Naive thymus-derived CD4-positive, alpha-beta T cell (primary cell): Measurements from ENCODE around the gene LDHB. TPM values are rescaled to one million over a fixed set of nuclear protein-coding genes. Genes with fewer than 3 reads are reported as not detected.

ENCODE experiments used
- ATAC-seq: fragments of 150-1000 bp; cut with Tn5 transposase; 2 replicates; pipeline ENCODE4 v1.10.0; 2021; ENCODE audit warnings: mild to moderate bottlenecking, moderate library complexity
- CTCF ChIA-PET: fragments of 350-600 bp; sonication (Branson Sonifier 250); formaldehyde crosslinking; loops from one replicate; lab custom pipeline; 2021; ENCODE audit warnings: antibody characterized with exemption; lab: Charles Lee
- POLR2A ChIA-PET: fragments of 350-600 bp; sonication (Branson Sonifier 250); formaldehyde crosslinking; loops from one replicate; lab custom pipeline; 2021; ENCODE audit warnings: antibody characterized with exemption, inconsistent platforms; lab: Charles Lee
- DNase-seq, 9 donors: peaks; one replicate each; pipeline versions ENCODE4 v3.0.0 to v3.0.0-alpha.2; 2020 to 2022; ENCODE audit warnings: mixed read lengths in 1 of 9
- H3K27ac ChIP-seq: one replicate; pipeline ENCODE4 v1.7.0; 2013; ENCODE audit warnings: mild to moderate bottlenecking, low read depth, low read length, moderate library complexity
- H3K27me3 ChIP-seq, 2 donors: one replicate each; pipeline ENCODE4 v1.7.0; 2013; ENCODE audit warnings: low read length in 2 of 2, mild to moderate bottlenecking in 2 of 2, moderate library complexity in 2 of 2; ENCODE audit not compliant: control insufficient read depth in 2 of 2, insufficient read depth in 2 of 2
- H3K36me3 ChIP-seq, 3 experiments: 1 replicate in 2 of 3; 2 replicates in 1 of 3; pipeline ENCODE4 v1.7.0; 2013; ENCODE audit warnings: low read length in 3 of 3, mild to moderate bottlenecking in 3 of 3, moderate library complexity in 1 of 3; ENCODE audit not compliant: insufficient read depth in 3 of 3, control insufficient read depth in 2 of 3
- H3K4me1 ChIP-seq, 2 donors: one replicate each; pipeline ENCODE4 v1.7.0; 2013; ENCODE audit warnings: low read length in 2 of 2, mild to moderate bottlenecking in 2 of 2, moderate library complexity in 1 of 2; ENCODE audit not compliant: control insufficient read depth in 2 of 2, insufficient read depth in 2 of 2
- H3K4me3 ChIP-seq: 2 replicates; pipeline ENCODE4 v1.7.0; 2013; ENCODE audit warnings: mild to moderate bottlenecking, low read length
- H3K9me3 ChIP-seq, 3 experiments: 1 replicate in 2 of 3; 2 replicates in 1 of 3; pipeline ENCODE4 v1.7.0; 2013; ENCODE audit warnings: low read length in 3 of 3; ENCODE audit not compliant: control insufficient read depth in 2 of 3
- H3K27ac Mint-ChIP-seq, 9 donors: one replicate each; pipeline ENCODE4 v1.8.0; 2020 to 2022; ENCODE audit warnings: mixed read lengths in 9 of 9, mild to moderate bottlenecking in 8 of 9, moderate library complexity in 5 of 9, inconsistent platforms in 2 of 9
- H3K27me3 Mint-ChIP-seq, 5 donors: one replicate each; pipeline ENCODE4 v1.8.0; 2021 to 2022; ENCODE audit warnings: mixed read lengths in 5 of 5, mild to moderate bottlenecking in 1 of 5
- H3K36me3 Mint-ChIP-seq, 5 donors: one replicate each; pipeline ENCODE4 v1.8.0; 2020 to 2022; ENCODE audit warnings: mixed read lengths in 5 of 5, mild to moderate bottlenecking in 3 of 5, inconsistent platforms in 1 of 5
- H3K4me1 Mint-ChIP-seq, 7 donors: one replicate each; pipeline ENCODE4 v1.8.0; 2020 to 2022; ENCODE audit warnings: mixed read lengths in 7 of 7, mild to moderate bottlenecking in 3 of 7, inconsistent platforms in 1 of 7
- H3K4me3 Mint-ChIP-seq, 10 donors: one replicate each; pipeline ENCODE4 v1.8.0; 2020 to 2022; ENCODE audit warnings: mild to moderate bottlenecking in 10 of 10, mixed read lengths in 10 of 10, moderate library complexity in 6 of 10, inconsistent platforms in 2 of 10
- H3K9me3 Mint-ChIP-seq, 11 donors: one replicate each; pipeline ENCODE4 v1.8.0; 2020 to 2022; ENCODE audit warnings: mixed read lengths in 11 of 11, mild to moderate bottlenecking in 4 of 11, inconsistent platforms in 1 of 11, moderate library complexity in 1 of 11
- intact Hi-C, 2 donors: fragments of 100-400 bp; cut with micrococcal nuclease; formaldehyde crosslinking; loops; one replicate each; pipeline ENCODE4 v1.15.1; 2023
- polyA plus RNA-seq, 2 donors: library from polyadenylated mRNA; unstranded; fragments of 300-500 nt; fragmentation: Illumina TruSeq; gene quantifications; one replicate each; pipeline ENCODE4 v1.2.3, GENCODE V29; 2021
- total RNA-seq, 6 experiments: library from RNA in 5 of 6; stranded (reverse) in 5 of 6; gene quantifications; 1 replicate in 5 of 6; 2 replicates in 1 of 6; pipeline ENCODE4 v1.2.3 and lab custom pipeline; 2021 to 2026

Gene LDHB
- total and polyA plus RNA-seq, 7 experiments from 2014 or later: 630 to 2,849 (median 1,265) TPM

DNA sequence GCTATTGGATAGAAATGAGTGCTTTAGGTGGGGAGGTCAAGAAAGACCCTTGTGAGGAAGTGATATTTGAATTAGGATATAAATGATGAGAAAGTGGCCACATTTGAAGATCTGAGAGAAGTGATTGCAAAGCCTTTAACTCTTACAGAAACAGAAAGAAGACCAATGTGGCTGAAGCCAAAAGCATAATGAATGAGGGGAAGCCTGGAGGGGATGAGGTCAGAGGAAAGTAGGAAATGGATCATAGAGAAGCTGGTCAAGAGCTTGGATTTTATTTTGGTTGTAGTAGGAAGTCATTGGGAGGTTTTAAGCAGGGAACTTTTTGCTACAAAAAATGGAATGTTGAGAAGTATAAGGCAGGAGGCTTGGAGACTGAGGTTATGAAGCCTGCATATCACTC is 49.4 kb downstream of the LDHB start:
- H3K27ac Mint-ChIP-seq: no peak overlapping the region
- POLR2A ChIA-PET: interaction anchor here (0.9 to 7.2 kb wide), 4 partner anchors 39 to 76 kb away, joined by 3 to 87 read pairs (median 46); partner anchors contain the start of gene LDHB
- Histone ChIP-seq H3K27ac (no peak overlapping the region), H3K4me3 (no peak overlapping the region), H3K27me3 (no peaks in the 10 kb centered on the region), H3K4me1 (peaks cover under 1 to 15% of the 10 kb centered on the region in 2 donors), H3K36me3 (no peaks in the 10 kb centered on the region), H3K9me3 (no peaks in the 10 kb centered on the region)
- intact Hi-C loops: loop anchor here in 1 of 2 donors (5.0 to 10.0 kb wide), 5 partner anchors 34 to 854 kb away; partner anchors contain the start of gene PYROXD1
- peaks cover 0 to 8% (median 0%) of the 10 kb centered on the region in 11 donors for H3K9me3 Mint-ChIP-seq
- H3K4me3 Mint-ChIP-seq: no peak overlapping the region
- DNase-seq: no peak
- H3K36me3 Mint-ChIP-seq: peaks cover 0 to 3% (median 0%) of the 10 kb centered on the region in 5 donors
- ATAC-seq: no peak
- CTCF ChIA-PET: interaction anchor here (0.8 to 4.2 kb wide), 9 partner anchors 35 to 98 kb away, joined by 3 to 68 read pairs (median 5); partner anchors contain the start of gene LDHB
- peaks cover 0 to 4% (median 0%) of the 10 kb centered on the region in 5 donors for H3K27me3 Mint-ChIP-seq
- peaks cover 6 to 13% (median 12%) of the 10 kb centered on the region in 7 donors for H3K4me1 Mint-ChIP-seq

DNA sequence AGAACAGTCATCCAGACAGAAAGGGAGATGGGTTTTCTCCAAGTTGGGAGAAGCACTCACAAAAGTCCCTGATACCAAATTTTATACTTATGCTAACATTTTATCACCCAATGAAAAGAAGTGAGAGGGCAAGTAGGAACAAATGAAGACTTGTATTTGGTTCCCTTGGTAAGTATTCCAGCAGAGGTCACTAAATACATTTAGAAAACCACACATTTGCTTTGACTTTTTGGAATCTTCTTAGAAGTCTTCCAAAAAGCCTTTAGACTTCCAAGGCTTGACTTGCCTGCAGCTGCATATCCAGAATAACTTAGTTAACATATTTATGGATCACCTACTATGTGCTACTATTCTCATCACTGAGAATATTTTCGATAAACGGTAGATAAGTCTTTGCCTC is 49.9 kb downstream of the LDHB start:
- DNase-seq (peak in 6 of 9 donors; percentile 14 to 57 (median 43)), ATAC-seq (no peak)
- CTCF ChIA-PET: interaction anchor here (1.2 to 4.2 kb wide), 5 partner anchors 43 to 90 kb away, joined by 4 to 68 read pairs (median 10); partner anchors contain the start of gene LDHB
- no peaks in the 10 kb centered on the region for H3K36me3 ChIP-seq
- Mint-ChIP-seq H3K27ac (no peak overlapping the region), H3K4me1 (peaks cover 2 to 8% (median 7%) of the 10 kb centered on the region in 7 donors), H3K9me3 (peaks cover 0 to 8% (median 0%) of the 10 kb centered on the region in 11 donors), H3K27me3 (peaks cover 0 to 7% (median 0%) of the 10 kb centered on the region in 5 donors), H3K4me3 (no peak overlapping the region), H3K36me3 (no peaks in the 10 kb centered on the region)
- POLR2A ChIA-PET: interaction anchor here (0.9 to 7.2 kb wide), 3 partner anchors 50 to 77 kb away, joined by 5 to 87 read pairs (median 86); partner anchors contain the start of gene LDHB
- intact Hi-C loops: loop anchor here (1.0 to 10.0 kb wide), 9 partner anchors 35 to 855 kb away; partner anchors contain the start of genes LDHB (in 1 of the 2) and PYROXD1 (in 1 of the 2)
- H3K27ac ChIP-seq: no peak overlapping the region
- H3K9me3 ChIP-seq: no peaks in the 10 kb centered on the region
- H3K27me3 ChIP-seq: no peaks in the 10 kb centered on the region
- peaks cover 0 to 10% of the 10 kb centered on the region in 2 donors for H3K4me1 ChIP-seq
- no peak overlapping the region for H3K4me3 ChIP-seq

- peaks cover 0 to 8% (median 0%) of the 10 kb centered on the region in 11 donors for H3K9me3 Mint-ChIP-seq
- no peak for DNase-seq
- no peaks in the 10 kb centered on the region for H3K9me3 ChIP-seq
- no peak overlapping the region for H3K4me3 ChIP-seq
- H3K4me1 ChIP-seq: peaks cover 0 to 6% of the 10 kb centered on the region in 2 donors
- H3K36me3 Mint-ChIP-seq: no peaks in the 10 kb centered on the region
- peaks cover 0 to 2% (median 0%) of the 10 kb centered on the region in 7 donors for H3K4me1 Mint-ChIP-seq
- POLR2A ChIA-PET: interaction anchor here (0.6 to 1.5 kb wide), 4 partner anchors 24 to 76 kb away, joined by 3 to 6 read pairs (median 4); no protein-coding TSS in a partner anchor
- no peak overlapping the region for H3K27ac ChIP-seq
- peaks cover 0 to 14% (median 0%) of the 10 kb centered on the region in 5 donors for H3K27me3 Mint-ChIP-seq
- no peak for ATAC-seq
- H3K27ac Mint-ChIP-seq: no peak overlapping the region
- intact Hi-C loops: loop anchor here in 1 of 2 donors (5.0 to 10.0 kb wide), 5 partner anchors 36 to 856 kb away; partner anchors contain the start of gene PYROXD1
- H3K27me3 ChIP-seq: no peaks in the 10 kb centered on the region
- CTCF ChIA-PET: interaction anchor here (0.9 kb wide), 1 partner anchor 71 kb away, joined by 3 read pairs; no protein-coding TSS in a partner anchor
- H3K4me3 Mint-ChIP-seq: no peak overlapping the region
- H3K36me3 ChIP-seq: no peaks in the 10 kb centered on the region
These were observed 51.5 kb downstream of the LDHB start for GRCh38 chr12:21606175-21606574.

GRCh38 chr12:21604245-21605101 is 53.2 kb downstream of the LDHB start, which contains the start of gene GYS2:
Gene GYS2 (minus strand): TSS chr12:21604847. CDS start chr12:21604592, 255 bp downstream.
- no peaks in the 10 kb centered on the region for H3K36me3 Mint-ChIP-seq
- H3K4me3 Mint-ChIP-seq: no peak within 1 kb of the TSS
- POLR2A ChIA-PET: interaction anchor here (0.7 to 1.5 kb wide), 3 partner anchors 49 to 77 kb away, joined by 3 to 4 read pairs (median 3); no protein-coding TSS in a partner anchor
- ATAC-seq (no peak), DNase-seq (no peak)
- H3K9me3 Mint-ChIP-seq: peaks cover 0 to 1% (median 0%) of the 10 kb centered on the region in 11 donors
- Histone ChIP-seq H3K27me3 (no peaks in the 10 kb centered on the region), H3K4me3 (no peak within 1 kb of the TSS), H3K9me3 (no peaks in the 10 kb centered on the region), H3K36me3 (no peaks in the 10 kb centered on the region), H3K27ac (no peak within 1 kb of the TSS), H3K4me1 (peaks cover 0 to 6% of the 10 kb centered on the region in 2 donors)
- H3K4me1 Mint-ChIP-seq: no peaks in the 10 kb centered on the region
- no peak within 1 kb of the TSS for H3K27ac Mint-ChIP-seq
- CTCF ChIA-PET: interaction anchor here (0.6 to 2.2 kb wide), 4 partner anchors 42 to 144 kb away, joined by 3 to 9 read pairs (median 7); no protein-coding TSS in a partner anchor
- H3K27me3 Mint-ChIP-seq: peaks cover 0 to 15% (median 0%) of the 10 kb centered on the region in 5 donors
- intact Hi-C loops: loop anchor here in 1 of 2 donors (5.0 to 10.0 kb wide), 5 partner anchors 38 to 858 kb away; partner anchors contain the start of gene PYROXD1

- H3K36me3 Mint-ChIP-seq: no peaks in the 10 kb centered on the region
- DNase-seq (no peak), ATAC-seq (no peak)
- no peak overlapping the region for H3K27ac ChIP-seq
- intact Hi-C loops: loop anchor here in 1 of 2 donors (10.0 kb wide), 1 partner anchor 308 kb away; no protein-coding TSS in a partner anchor
- no peaks in the 10 kb centered on the region for H3K27me3 ChIP-seq
- POLR2A ChIA-PET: no interaction called here
- H3K9me3 ChIP-seq: no peaks in the 10 kb centered on the region
- H3K4me1 ChIP-seq: peaks cover 0 to under 1% of the 10 kb centered on the region in 2 donors
- peak overlapping the region in 1 of 9 donors; percentile 14 for H3K27ac Mint-ChIP-seq
- H3K4me1 Mint-ChIP-seq: peaks cover 0 to 2% (median 0%) of the 10 kb centered on the region in 7 donors
- no peak overlapping the region for H3K4me3 ChIP-seq
- H3K36me3 ChIP-seq: no peaks in the 10 kb centered on the region
- H3K4me3 Mint-ChIP-seq: no peak overlapping the region
- H3K9me3 Mint-ChIP-seq: peaks cover 0 to 1% (median 0%) of the 10 kb centered on the region in 11 donors
- CTCF ChIA-PET: no interaction called here
- peaks cover 0 to 15% (median 0%) of the 10 kb centered on the region in 5 donors for H3K27me3 Mint-ChIP-seq
These were observed 54.9 kb downstream of the LDHB start for GRCh38 chr12:21602774-21603173.

DNA sequence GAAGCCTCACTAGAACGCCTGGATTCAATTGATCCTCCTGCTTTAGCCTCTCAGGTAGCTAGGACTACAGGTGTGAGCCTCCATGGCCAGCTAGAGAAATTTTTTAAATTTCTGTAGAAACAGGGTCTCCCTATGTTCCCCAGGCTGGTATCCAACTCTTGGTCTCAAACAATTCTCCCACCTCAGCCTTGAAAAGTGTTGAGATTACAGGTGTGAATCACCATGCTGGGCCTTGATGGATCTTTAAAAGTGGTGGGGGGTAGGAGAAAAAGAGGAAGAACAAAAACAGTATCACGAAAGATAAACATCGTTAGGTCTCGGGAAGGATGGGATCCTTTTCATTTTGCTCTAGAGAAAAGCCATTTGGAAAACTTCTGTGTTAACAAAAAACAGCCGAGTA is 57.4 kb downstream of the LDHB start:
- Histone ChIP-seq H3K4me1 (no peaks in the 10 kb centered on the region), H3K27ac (no peak overlapping the region), H3K4me3 (no peak overlapping the region), H3K27me3 (no peaks in the 10 kb centered on the region), H3K36me3 (no peaks in the 10 kb centered on the region), H3K9me3 (no peaks in the 10 kb centered on the region)
- Mint-ChIP-seq H3K36me3 (peaks cover 0 to 4% (median 0%) of the 10 kb centered on the region in 5 donors), H3K4me3 (no peak overlapping the region), H3K4me1 (peaks cover 0 to 2% (median 0%) of the 10 kb centered on the region in 7 donors), H3K9me3 (peaks cover 0 to 7% (median 0%) of the 10 kb centered on the region in 11 donors), H3K27me3 (peaks cover 0 to 17% (median 0%) of the 10 kb centered on the region in 5 donors), H3K27ac (peak overlapping the region in 1 of 9 donors; percentile 60)
- DNase-seq: no peak
- no peak for ATAC-seq
- CTCF ChIA-PET: no interaction called here
- POLR2A ChIA-PET: no interaction called here
- intact Hi-C loops: loop anchor here in 1 of 2 donors (10.0 kb wide), 1 partner anchor 305 kb away; no protein-coding TSS in a partner anchor
